NCI-H187 (cell line): ENCODE measurements around the gene PNCK.
A peak's percentile ranks its signal among the peaks of the same experiment; 100 is the strongest.

Experiments used
- DNase-seq, 2 experiments: peaks; one replicate each; lab custom pipeline; 2025; lab: John Stamatoyannopoulos, UW

Gene PNCK

DNA sequence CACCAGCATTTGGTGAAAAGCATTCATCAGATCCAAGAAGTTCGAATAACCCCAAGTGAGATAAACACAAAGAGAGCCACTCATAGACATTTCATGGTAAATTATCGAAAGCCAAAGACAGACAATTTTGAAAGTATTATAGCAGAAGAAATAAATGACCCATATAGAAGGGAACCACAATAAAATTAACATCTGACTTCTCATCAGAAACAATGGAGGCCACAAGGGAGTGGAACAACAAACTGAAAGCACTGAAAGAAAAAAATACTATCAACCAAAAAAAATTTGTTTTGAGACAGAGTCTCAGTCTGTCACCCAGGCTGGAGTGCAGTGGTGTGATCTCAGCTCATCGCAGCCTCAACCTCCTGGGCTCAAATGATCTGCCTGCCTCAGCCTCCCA, 14.3 kb downstream of the PNCK start:
- DNase-seq: no peak

DNA sequence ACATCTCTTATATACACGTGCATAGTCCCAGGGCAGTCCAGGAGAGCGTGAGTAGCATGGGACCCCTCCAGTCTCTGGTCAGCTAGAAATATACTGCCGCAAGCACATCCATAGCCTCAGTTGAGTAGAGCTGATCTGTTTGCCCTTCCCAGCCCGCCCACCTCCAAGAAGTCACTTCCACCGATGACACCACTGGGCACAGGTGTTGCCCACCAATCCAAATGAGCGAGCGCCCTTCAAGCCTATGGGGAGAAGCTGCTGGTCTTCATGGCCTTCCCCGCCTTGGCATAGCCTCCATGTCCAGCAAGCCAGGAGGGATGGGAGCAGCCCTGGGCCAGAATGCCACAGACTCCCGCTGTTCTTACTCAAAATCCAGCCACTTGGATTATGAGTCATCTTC, 16.5 kb downstream of the PNCK start:
- DNase-seq: no peak

DNA sequence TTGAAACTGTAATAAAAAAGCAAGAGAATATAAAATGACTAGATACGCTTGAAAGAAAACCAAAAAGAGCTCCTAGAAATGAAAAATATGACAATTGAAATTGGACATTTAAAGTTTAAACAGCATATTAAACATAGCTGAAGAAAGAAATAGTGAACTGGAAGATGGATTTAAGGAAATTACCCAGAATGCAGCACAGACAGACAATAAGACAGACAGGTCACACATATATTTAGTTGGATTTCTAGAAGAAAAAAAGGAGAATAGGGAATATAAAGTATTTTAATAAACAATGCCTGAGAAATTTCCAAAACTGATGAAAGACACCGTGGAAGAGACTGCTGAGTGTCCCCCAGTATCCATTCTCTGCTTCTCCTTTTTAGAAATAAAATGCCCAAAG, 20.1 kb downstream of the PNCK start:
- DNase-seq: no peak

DNA sequence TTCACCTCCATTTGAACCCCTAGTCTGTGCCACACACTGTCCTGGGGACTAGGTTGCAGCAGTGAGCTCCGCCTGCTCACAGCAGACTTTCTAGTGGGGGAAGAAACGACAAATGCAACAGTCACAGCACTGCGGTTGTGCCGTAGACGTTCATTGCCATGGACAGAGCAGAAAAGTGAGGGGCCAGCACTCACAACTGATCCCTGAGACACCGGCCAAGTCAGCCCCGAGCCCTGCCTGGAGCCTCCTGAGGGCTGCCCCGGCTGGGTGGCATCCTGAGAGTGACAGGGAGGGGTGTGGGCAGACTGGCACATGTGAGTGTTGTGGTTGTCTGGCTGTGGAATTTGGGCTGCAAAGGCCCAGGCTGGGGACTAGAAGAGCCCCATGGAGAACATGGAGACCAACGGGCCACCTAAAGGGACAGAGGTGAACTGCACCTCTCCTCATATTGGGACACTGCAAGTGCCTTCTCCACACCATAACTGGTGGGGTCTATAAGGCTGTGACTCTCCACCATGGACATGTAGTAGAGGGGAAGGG, 22.0 kb downstream of the PNCK start:
- DNase-seq: no peak

DNA sequence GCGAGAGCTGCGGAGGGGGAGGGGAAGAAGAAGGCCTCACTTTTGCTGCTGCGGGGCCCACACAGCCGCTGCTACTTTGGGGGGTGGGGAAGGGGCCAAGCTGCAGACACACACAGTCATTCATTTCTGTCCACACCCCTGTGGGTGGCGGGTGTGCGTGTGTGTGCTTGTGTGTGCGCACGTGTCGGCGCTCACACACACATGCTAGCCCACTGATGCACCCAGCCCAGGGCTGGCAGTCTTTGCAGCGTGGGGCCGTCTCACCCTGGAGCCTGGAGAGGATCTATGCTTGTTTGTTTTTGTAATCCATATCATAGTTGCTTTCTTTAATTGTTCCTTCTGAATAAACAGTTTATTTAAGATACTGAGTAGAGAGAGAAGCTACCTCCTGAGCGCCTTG, 22.7 kb downstream of the PNCK start:
- DNase-seq: no peak

DNA sequence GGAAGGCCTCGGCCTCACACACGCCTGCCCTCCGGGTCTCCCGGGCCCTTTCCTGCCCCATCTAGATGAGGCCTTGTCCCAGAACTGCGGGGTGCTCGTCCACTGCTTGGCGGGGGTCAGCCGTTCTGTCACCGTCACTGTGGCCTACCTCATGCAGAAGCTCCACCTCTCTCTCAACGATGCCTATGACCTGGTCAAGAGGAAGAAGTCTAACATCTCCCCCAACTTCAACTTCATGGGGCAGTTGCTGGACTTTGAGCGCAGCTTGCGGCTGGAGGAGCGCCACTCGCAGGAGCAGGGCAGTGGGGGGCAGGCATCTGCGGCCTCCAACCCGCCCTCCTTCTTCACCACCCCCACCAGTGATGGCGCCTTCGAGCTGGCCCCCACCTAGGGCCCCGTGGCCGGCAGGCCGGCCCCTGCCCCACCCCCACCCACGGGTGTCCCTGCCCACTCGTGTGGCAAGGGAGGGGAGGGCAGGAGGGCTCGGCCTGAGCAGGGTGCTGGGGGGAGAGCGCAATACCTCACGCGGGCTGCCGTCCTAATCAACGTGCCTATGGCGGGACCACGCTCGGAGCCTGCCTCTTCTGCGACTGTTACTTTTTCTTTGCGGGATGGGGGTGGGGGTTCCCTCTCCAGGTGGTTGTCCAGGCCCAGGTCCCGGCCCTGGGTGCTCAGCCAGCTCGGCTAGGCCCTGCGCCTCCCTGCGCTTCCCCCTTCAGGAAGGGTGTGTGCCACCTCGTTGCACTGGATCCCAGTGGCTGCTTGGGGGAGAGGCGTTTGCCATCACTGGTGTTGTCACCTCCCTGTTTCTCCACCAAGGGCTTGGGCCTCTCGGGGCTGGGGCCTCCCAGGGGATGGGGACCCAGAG, 23.5 kb downstream of the PNCK start:
- no peak for DNase-seq

DNA sequence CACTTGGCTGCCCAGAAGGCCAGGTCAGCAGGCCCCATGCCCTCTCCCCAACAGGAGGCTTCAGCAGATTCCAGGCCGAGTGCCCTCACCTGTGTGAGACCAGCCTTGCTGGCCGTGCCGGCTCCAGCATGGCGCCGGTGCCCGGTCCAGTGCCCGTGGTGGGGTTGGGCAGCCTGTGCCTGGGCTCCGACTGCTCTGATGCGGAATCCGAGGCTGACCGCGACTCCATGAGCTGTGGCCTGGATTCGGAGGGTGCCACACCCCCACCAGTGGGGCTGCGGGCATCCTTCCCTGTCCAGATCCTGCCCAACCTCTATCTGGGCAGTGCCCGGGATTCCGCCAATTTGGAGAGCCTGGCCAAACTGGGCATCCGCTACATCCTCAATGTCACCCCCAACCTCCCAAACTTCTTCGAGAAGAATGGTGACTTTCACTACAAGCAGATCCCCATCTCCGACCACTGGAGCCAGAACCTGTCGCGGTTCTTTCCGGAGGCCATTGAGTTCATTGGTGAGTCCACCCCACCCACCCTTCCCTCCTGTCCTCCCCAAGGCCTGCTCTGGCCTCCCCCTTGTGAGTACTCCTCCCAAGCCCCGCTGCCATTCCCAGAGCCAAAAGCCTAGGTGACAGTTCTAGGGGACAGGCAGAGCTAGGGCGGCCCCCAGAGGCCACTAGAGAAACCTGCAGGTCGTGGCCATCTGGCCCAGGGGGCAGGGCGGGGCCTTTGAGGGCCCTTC, 24.3 kb downstream of the PNCK start:
- peak; percentile 14 to 32 for DNase-seq

DNA sequence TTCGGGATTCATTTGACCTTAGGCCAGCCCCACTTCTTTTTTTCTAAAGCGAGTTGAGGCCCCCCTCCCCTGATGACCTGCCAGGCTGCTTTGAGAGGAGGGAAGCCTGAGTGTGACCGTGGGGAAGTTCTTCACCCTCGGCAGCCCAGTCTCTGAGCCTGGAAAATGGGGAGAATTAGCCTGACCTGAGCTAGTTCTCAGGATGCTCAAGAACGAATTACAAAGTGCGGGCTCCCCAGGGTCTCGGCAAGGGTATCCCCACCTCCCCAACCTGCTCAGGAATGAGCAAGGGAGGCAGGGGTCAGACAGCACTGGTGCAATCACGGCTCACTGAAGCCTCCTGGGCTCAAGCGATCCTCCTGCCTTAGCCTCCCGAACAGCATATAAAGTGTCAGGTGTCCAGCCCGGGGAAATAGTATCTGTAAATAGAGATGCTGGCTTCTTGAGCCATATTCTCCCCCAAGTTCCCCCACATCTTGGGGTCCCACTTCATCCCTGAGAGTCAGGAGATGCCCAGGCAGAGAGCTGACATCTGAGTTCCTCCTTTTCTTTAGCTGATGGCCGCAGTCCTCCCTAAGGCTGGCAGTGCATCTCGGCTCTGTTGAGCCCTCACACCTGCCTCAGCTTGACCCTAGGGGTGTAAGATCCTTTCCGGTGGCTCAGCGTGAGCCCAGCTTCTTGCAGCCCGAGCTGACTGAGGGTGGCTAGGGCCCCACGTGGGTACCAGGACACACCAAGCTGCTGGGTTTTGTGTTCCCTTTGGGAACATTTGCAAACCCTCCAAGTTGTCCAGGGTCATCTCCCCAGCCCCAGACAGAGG, 25.0 kb downstream of the PNCK start:
- no peak for DNase-seq

DNA sequence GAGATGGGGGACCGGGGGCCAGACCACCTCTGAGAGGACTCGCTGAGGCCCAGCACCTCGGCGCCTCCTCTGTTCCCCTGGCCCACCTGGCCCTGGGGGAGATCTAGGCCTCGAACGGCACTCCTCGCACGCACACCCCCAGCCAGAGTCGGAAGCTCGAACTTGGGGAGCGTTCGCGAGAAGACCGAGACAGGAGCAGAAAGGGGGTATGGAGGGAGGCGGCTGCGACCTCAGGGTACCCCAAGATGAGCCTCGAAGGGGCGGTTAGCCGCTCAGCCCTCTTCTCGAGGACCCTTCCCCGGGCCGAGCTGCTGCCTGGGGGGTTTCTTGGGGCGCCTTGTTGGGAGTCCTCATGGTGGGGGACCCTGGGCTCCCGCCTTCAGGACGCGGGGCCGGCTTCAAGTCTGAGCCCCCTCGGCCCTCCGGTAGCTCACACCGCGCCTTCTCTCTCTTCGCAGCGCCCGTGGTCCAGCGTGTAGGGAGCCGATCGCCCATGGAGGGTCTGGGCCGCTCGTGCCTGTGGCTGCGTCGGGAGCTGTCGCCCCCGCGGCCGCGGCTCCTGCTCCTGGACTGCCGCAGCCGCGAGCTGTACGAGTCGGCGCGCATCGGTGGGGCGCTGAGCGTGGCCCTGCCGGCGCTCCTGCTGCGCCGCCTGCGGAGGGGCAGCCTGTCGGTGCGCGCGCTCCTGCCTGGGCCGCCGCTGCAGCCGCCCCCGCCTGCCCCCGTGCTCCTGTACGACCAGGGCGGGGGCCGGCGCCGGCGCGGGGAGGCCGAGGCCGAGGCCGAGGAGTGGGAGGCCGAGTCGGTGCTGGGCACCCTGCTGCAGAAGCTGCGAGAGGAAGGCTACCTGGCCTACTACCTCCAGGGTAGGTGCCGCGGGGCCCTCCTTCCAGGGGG, 25.9 kb downstream of the PNCK start:
- DNase-seq: no peak

DNA sequence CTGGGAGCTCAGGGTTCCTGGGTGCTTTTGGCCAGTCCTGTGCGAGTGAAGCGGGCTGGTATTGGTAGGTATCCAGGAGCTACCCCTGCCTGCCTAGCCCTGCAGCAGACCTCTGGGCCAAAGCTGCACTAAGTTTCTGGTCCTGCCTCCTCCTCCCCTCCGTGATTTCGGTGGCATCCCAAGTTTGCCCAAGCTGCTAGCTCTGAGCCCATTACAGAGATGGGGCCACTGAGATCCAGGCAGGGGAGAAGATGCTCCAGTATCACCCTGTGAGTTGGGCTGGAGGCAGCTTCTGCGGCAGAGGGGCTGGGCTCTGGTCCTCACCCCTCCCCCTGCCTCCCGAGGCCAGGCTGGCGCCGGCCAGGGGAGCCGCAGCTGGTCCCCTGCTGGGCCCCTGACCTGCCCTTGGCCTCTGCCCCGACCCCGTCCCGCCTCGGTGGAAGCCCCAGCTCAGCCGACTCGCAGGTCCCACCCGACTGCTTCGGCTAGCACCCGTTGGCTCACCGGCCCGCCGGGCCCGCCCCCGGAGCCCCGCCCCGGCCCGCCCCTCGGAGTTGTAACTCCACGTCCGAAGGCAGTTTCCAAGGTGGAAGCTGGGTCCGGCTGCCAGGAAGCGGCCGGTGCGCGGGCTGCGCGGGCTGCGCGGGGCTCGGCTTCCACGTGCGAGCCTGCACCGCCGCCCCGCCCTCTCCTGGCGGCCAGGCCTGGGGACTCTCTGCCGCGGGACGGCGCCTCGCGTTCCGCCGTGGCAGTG, 26.8 kb downstream of the PNCK start, which contains the start of gene DUSP9:
DUSP9 (plus strand) TSS at position 584 of the 754 bp plus-strand sequence. CDS start 751 bp downstream, outside the sequence.
- DNase-seq: no peak

DNA sequence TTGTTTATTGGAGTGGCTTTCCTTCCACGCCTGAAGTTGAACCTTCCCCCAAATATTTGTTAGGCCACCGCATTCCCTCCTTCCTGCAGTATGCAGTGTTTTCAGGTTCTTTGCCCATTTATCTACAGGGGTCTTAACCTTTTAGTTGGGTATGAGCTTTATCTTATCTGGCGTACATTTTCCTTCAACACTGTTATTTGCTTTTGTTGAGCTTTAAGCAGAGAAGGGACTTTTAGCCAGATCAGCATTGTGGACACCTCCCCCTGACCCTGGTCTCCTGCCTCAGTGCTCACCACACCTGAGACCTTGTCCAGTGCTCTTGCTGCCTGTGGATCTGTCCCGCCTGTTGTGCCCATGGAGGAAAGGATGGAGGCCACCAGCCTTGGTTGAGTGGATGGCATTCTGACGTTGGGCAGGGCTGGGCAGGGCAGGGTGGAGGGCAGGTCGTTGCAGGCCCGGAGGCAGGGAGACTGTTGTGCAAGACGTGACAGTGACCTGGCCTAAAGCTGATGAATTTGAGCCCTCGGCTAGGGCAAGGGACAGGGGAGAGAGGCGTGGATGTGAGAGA, 27.6 kb downstream of the PNCK start:
- DNase-seq: no peak

DNA sequence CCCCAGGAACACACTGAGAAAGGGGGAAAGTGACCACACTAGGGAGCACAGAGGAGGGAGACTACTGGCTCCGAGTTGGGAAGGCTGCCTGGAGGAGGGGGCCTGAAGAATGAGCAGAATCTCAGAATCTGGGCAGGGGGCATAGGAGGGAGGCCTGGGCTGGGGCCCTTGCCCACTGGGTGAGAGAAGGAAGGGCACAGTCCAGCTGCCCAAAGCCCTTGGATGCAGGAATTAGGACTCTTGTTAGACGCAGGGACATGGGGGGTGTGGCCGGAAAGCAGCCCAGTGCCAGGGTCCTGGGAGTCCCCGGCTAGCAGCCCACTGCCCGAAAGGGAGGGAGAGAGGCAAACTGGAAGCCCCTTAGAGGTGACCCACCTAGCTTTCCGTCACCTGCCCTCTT, 28.5 kb downstream of the PNCK start:
- DNase-seq: no peak

DNA sequence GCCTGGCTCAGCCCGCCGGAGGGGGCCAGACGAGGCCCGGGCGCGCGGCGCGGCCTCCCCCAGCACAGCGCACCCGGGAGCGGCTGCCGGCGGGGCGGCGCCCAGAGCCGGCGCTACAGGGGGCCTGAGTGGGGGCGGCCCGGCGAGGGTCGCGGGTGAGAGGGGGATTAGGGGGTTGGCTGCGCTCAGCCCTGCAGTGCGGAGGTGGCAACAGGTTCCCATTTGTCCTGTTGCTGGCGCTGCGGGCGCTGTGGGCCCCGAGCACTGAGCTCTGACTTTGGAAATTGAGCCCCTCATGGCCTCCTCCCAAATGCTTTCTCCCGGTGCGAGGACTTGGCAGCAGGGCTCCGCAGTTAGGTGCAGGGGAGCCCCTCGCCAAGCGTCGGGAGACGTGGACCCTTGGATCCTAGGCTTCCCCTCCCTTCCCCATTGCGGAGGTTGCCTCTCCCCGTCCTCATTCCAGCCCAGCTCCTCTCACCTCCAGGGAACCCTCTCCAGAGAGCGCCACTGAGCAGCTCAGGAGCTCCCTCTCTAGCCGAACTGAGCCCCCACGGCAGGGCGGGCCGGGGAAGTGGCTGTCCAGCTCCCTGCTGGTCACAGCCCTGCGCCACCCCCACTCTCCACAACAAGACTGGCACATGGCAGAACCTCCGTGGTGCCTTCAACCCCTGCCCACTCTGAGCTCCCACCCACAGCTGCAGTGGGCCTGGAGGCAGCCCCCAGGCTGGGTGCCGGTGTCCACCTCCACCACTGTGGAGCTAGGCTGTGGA, 29.1 kb downstream of the PNCK start:
- no peak for DNase-seq

DNA sequence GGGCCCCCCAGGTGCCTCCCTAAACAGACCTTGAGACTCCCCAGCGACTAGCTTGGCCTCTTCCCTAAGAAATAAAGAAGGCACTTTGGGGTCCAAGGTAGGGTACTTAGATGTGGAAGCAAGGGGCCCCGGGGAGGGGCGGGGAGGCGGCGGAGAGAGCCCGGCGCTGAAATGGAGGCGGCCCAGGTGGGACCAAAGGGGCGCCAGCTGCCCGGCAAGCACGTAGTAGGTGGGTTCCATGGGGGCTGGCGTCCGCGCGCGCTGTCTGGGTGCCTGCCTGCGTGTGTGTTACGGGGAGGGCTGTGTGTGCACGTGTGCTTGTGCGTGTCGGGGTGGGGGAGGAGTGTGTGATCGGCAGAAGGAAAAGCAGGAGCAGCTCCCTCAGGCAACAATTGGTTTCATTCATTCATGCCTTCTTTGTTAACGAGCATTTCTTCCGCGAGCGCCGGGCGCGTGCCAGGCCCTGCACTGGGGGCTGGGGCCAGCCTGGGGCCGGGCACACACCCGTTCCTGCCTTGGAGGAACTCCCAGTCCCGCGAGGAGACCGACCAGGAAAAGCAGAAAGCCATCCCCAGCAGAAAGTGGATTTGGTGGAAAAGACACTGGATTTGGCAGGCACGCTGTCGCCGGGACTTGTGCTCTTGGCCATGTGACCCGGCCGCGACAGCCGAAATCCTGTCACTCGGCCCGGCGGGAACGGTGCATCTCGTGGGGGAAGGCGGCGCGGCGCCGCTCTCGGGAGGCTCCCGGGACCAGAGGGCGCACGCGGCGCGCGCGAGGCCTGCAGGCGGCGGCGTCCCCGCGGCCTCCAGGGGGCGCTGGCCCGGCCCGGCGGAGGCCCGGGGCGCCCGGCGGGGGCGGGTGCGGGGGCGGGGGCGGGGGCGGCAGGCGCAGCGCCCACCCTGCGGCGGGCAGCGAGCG, 29.9 kb downstream of the PNCK start:
- no peak for DNase-seq

DNA sequence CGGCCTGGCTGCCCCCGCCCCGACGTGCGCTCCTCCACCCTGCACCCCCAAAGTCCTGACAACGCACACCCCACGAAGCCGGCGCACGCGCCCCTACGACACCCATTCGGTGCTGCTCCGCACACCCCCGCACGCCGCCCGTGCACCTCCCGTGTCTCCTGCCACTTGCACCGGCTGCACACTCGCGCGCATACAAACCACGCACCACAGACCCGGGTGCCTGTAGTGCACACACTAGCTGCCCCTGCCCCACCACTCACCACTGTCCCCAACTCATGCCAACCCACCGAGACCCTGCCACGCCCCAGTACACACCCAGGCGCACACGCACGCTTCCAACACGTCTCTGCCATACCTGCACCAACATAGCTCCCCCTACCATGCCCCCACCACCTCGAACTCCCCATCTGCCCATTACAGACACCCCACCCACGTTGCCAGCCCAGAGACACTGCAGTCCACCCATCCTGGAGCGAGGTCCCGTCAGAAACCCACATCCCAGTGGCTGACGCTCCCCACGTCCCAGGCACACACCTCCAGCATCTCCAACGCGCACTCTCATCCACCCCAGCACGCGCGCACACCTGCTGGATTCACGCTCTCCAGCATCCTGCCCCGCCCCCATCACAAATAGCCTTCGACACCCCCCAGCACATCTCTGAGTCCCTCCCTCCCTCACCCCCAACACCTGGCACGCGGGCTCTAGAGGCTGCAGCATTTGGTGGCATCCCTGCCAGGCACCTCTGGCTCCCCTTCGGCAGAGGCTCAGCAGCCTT, 30.8 kb downstream of the PNCK start:
- DNase-seq: no peak

DNA sequence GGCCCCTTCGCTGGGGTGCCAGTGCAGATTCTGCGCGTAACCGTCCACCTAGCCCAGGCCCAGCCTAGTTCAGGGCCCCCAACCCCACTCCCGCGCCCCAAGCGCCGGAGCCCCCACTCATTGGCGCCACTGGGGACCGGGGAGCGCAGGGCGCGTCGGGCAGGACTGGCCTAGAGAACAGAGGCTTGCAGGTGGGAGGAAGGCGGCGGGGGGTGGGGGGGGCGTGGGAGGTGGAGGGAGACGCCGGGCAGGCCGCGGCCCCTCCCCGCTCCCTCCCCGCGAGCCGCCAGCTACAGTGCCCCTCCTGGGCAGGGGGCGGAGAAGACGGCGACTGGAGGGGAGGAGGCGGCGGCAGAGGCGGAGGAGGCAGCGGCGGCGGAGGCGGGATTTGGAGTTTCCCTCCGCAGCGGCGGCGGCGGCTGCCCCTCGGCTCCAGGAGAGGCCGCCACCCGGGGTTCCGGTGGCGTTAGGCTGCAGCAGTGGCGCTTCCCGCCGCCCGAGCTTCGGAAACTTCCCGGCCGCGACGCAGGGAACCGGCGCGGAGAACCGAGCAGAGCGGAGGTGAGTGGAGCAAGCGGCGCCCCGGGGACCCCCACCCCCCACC, 31.5 kb downstream of the PNCK start:
- no peak for DNase-seq

DNA sequence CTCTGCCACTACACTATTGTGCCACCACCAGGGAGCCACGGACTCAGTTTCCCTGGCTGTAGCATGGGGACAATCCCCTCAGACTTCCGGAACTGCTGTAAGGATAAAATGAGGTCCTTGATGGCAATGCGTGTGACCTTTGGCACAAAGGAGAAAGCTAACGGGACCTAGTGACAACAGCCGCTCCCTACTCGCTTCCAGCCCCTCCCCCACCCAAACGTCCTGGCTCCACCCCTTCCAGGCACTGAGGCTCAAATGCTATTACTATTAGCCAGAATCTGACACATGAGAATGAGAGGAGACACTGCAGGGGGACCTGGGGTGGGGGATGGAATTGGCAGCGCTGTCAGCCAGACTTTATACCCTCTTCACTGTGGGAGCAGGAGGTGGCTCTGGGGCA, 32.0 kb downstream of the PNCK start:
- no peak for DNase-seq
